GM23338 (cell line): ENCODE measurements around the gene TRIM23. TPM values are rescaled to one million over a fixed set of nuclear protein-coding genes. Genes with fewer than 3 reads are reported as not detected.

Source experiments
- polyA plus RNA-seq: library from polyadenylated mRNA; unstranded; fragments of >200 nt; fragmentation: Nextera tagmentation; extraction: Ambion mirVana; gene quantifications from 2 replicates; pipeline ENCODE4 v1.2.1, GENCODE V29; 2016
- small RNA-seq: library from RNA; depleted of rRNA; stranded (forward); fragments of <200 nt; gene quantifications from one replicate; pipeline ENCODE3, GENCODE V24; 2014; ENCODE audit warnings: low replicate concordance
- total RNA-seq: library from RNA; depleted of rRNA; stranded (reverse); fragments of >200 nt; shearing (Covaris generic); gene quantifications from 2 replicates; pipeline ENCODE4 v1.2.3, GENCODE V29; 2014; rRNA removed

Gene TRIM23
- total and polyA plus RNA-seq, 2 experiments from 2014 or later = 5.4 to 10.4 TPM

Small RNA genes lying within 50 kb of the gene (small RNA-seq; reads per million reads assigned to genes)
- not detected for gene RNU6-540P

Other genes starting within 250 kb of the TRIM23 start
- 1.0 and 2.0 TPM in 2 replicates for gene ADAMTS6, start 142.4 kb downstream of the TRIM23 start, total RNA-seq
- 0.61 and 0.78 TPM in 2 replicates for gene ADAMTS6, start 142.4 kb downstream of the TRIM23 start, polyA plus RNA-seq
- 50.2 and 54.9 TPM in 2 replicates for gene CENPK, start 61.2 kb downstream of the TRIM23 start, total RNA-seq
- gene CENPK, start 61.2 kb downstream of the TRIM23 start, polyA plus RNA-seq = 122 and 137 TPM in 2 replicates
- 57.1 and 57.2 TPM in 2 replicates for gene PPWD1, start 61.0 kb downstream of the TRIM23 start, total RNA-seq
- 27.6 and 34.8 TPM in 2 replicates for gene PPWD1, start 61.0 kb downstream of the TRIM23 start, polyA plus RNA-seq
- gene SHLD3, start 694 bp upstream of the TRIM23 start, total RNA-seq = 4.2 and 5.1 TPM in 2 replicates
- 4.8 and 7.0 TPM in 2 replicates for gene SHLD3, start 694 bp upstream of the TRIM23 start, polyA plus RNA-seq
- 20.1 and 21.9 TPM in 2 replicates for gene TRAPPC13, start 694 bp upstream of the TRIM23 start, total RNA-seq
- gene TRAPPC13, start 694 bp upstream of the TRIM23 start, polyA plus RNA-seq = 15.1 and 16.3 TPM in 2 replicates
- gene SGTB, start 97.8 kb upstream of the TRIM23 start, total RNA-seq = 12.5 and 14.8 TPM in 2 replicates
- 6.4 and 8.0 TPM in 2 replicates for gene SGTB, start 97.8 kb upstream of the TRIM23 start, polyA plus RNA-seq
- gene NLN, start 97.9 kb upstream of the TRIM23 start, total RNA-seq = 155 and 168 TPM in 2 replicates
- gene NLN, start 97.9 kb upstream of the TRIM23 start, polyA plus RNA-seq = 49.5 and 56.4 TPM in 2 replicates